Hematopoietic multipotent progenitor cell treated with erythropoietin and hydrocortisone succinate and interleukin-3 and kit ligand, for 8 days (in vitro differentiated cells): ENCODE measurements around the gene ELOB.

Source experiments
- DNase-seq: peaks from one replicate; pipeline ENCODE4 v3.0.0-alpha.2; 2015

Gene ELOB

GRCh38 chr16:2777231-2777902 lies at the start of gene ELOB:
Gene ELOB (minus strand): TSS chr16:2777280. CDS start chr16:2777239, 41 bp downstream.
- peak; percentile 83 for DNase-seq

- DNase-seq = no peak
Measured at GRCh38 chr16:2825906-2826305, 48.8 kb upstream of the ELOB start.

- no peak for DNase-seq
Measured at GRCh38 chr16:2825049-2825742, 48.1 kb upstream of the ELOB start.

GRCh38 chr16:2824626-2825025 lies 47.5 kb upstream of the ELOB start:
- no peak for DNase-seq

GRCh38 chr16:2822496-2822895 lies 45.4 kb upstream of the ELOB start:
- DNase-seq = no peak

- DNase-seq = no peak
Measured at GRCh38 chr16:2822158-2822495, 45.0 kb upstream of the ELOB start.

GRCh38 chr16:2821487-2822157 lies 44.5 kb upstream of the ELOB start:
- no peak for DNase-seq

GRCh38 chr16:2820836-2821486 lies 43.9 kb upstream of the ELOB start:
- no peak for DNase-seq

- DNase-seq = no peak
Measured at GRCh38 chr16:2819939-2820835, 43.1 kb upstream of the ELOB start.

- DNase-seq = no peak
Measured at GRCh38 chr16:2819179-2819938, 42.3 kb upstream of the ELOB start.

GRCh38 chr16:2818272-2818876 lies 41.3 kb upstream of the ELOB start:
- DNase-seq = no peak

- DNase-seq = no peak
Measured at GRCh38 chr16:2817340-2818271, 40.5 kb upstream of the ELOB start.

GRCh38 chr16:2816751-2817339 lies 39.8 kb upstream of the ELOB start, which contains the start of gene PRSS21:
Gene PRSS21 (plus strand): TSS chr16:2817237. CDS start chr16:2817269, 32 bp downstream.
- DNase-seq = peak; percentile 11

- no peak for DNase-seq
Measured at GRCh38 chr16:2815299-2815771, 38.3 kb upstream of the ELOB start.

- no peak for DNase-seq
Measured at GRCh38 chr16:2814551-2815298, 37.6 kb upstream of the ELOB start.

- DNase-seq = no peak
Measured at GRCh38 chr16:2813771-2814221, 36.7 kb upstream of the ELOB start.

GRCh38 chr16:2811703-2812471 lies 34.8 kb upstream of the ELOB start:
- no peak for DNase-seq

GRCh38 chr16:2810651-2811050 lies 33.6 kb upstream of the ELOB start:
- no peak for DNase-seq
